PC-3 (cell line): ENCODE data around the gene YIF1A. TPM values are rescaled to one million over a fixed set of nuclear protein-coding genes. Genes with fewer than 3 reads are reported as not detected.

Source experiments
- ATAC-seq: fragments of 200-7000 bp; cut with Tn5 transposase; 2 replicates; pipeline ENCODE4 v1.9.1; 2020; ENCODE audit warnings: mild to moderate bottlenecking, moderate library complexity
- BruUV-seq: library from RNA; stranded (reverse); fragments of 400-500 nt; replicated peaks from 2 replicates; lab custom pipeline; 2021; lab: Mats Ljungman, UMichigan
- CTCF ChIA-PET: fragments of 300-600 bp; sonication (Branson Sonifier 250); formaldehyde crosslinking; loops from one replicate; lab custom pipeline; 2022; ENCODE audit warnings: antibody characterized with exemption; lab: Charles Lee
- POLR2A ChIA-PET: fragments of 300-600 bp; sonication (Branson Sonifier 250); formaldehyde crosslinking; loops from one replicate; lab custom pipeline; 2022; ENCODE audit warnings: antibody characterized with exemption; ENCODE audit not compliant: unreplicated experiment; lab: Charles Lee
- DNase-seq: peaks from one replicate; pipeline ENCODE4 v3.0.0-alpha.2; 2015
- H2AFZ ChIP-seq: fragments of 300-600 bp; sonication (generic); 2 replicates; pipeline ENCODE4 v1.6.0; 2016; ENCODE audit warnings: antibody characterized with exemption, low read length
- H3F3A ChIP-seq: fragments of 300-600 bp; sonication (generic); one replicate; pipeline ENCODE4 v1.6.0; 2017; ENCODE audit warnings: antibody characterized with exemption, low read length, control low read depth, mild to moderate bottlenecking; ENCODE audit not compliant: unreplicated experiment
- H3K27ac ChIP-seq: fragments of 300-600 bp; sonication (generic); 2 replicates; pipeline ENCODE4 v1.5.1; 2016; ENCODE audit warnings: mild to moderate bottlenecking, low read length
- H3K27me3 ChIP-seq: fragments of 300-600 bp; sonication (generic); 2 replicates; pipeline ENCODE4 v1.6.1; 2016; ENCODE audit warnings: low read length, mixed read lengths
- H3K36me3 ChIP-seq: fragments of 300-600 bp; sonication (generic); 2 replicates; pipeline ENCODE4 v1.6.1; 2016; ENCODE audit warnings: low read depth, mixed run types, low read length, mixed read lengths
- H3K4me1 ChIP-seq: fragments of 300-600 bp; sonication (generic); 2 replicates; pipeline ENCODE4 v1.5.1; 2016; ENCODE audit warnings: low read length; ENCODE audit not compliant: insufficient read depth
- H3K4me2 ChIP-seq: fragments of 300-600 bp; sonication (generic); 2 replicates; pipeline ENCODE4 v1.6.0; 2016; ENCODE audit warnings: low read length
- H3K4me3 ChIP-seq: fragments of 300-600 bp; sonication (generic); 2 replicates; pipeline ENCODE4 v1.5.1; 2016; ENCODE audit warnings: mild to moderate bottlenecking, low read length, mixed read lengths
- H3K79me2 ChIP-seq: fragments of 300-600 bp; sonication (generic); 2 replicates; pipeline ENCODE4 v1.6.1; 2017; ENCODE audit warnings: low read length, mixed read lengths
- H3K9ac ChIP-seq: fragments of 300-600 bp; sonication (generic); 2 replicates; pipeline ENCODE4 v1.6.0; 2016; ENCODE audit warnings: mild to moderate bottlenecking, low read length
- H3K9me2 ChIP-seq: fragments of 300-600 bp; sonication (generic); replicated peaks from 2 replicates; pipeline ENCODE4 v1.6.1; 2016; ENCODE audit warnings: mixed run types, low read length, mixed read lengths
- H3K9me3 ChIP-seq: fragments of 300-600 bp; sonication (generic); 2 replicates; pipeline ENCODE4 v1.6.1; 2016; ENCODE audit warnings: low read length, mixed read lengths
- H4K20me1 ChIP-seq: fragments of 300-600 bp; sonication (generic); 2 replicates; pipeline ENCODE4 v1.6.1; 2016; ENCODE audit warnings: low read length, mixed read lengths
- CTCF ChIP-seq: fragments of 300-600 bp; sonication (generic); conservative IDR thresholded peaks from 2 replicates; pipeline ENCODE4 v1.5.1; 2017; ENCODE audit warnings: antibody characterized with exemption, low read depth, mild to moderate bottlenecking, low read length
- EZH2 ChIP-seq: fragments of 300-600 bp; sonication (generic); IDR thresholded peaks from one replicate; pipeline ENCODE4 v1.6.1; 2017; ENCODE audit warnings: antibody characterized with exemption, mild to moderate bottlenecking, low read length; ENCODE audit not compliant: unreplicated experiment
- EZH2phosphoT487 ChIP-seq: fragments of 300-600 bp; sonication (generic); IDR thresholded peaks from 2 replicates; pipeline ENCODE4 v1.6.1; 2018; ENCODE audit warnings: mild to moderate bottlenecking, antibody characterized with exemption, low read length, borderline replicate concordance
- intact Hi-C: fragments of 100-400 bp; cut with micrococcal nuclease; formaldehyde crosslinking; loops from 2 replicates; pipeline ENCODE4 v1.9.0; 2023
- total RNA-seq: library from RNA; depleted of rRNA; stranded (reverse); fragments of >200 nt; gene quantifications from 2 replicates; pipeline ENCODE4 v1.2.3, GENCODE V29; 2014

YIF1A gene
- total RNA-seq, 1 experiment from 2014 or later = 236 TPM

- no peak overlapping the region for H3K27ac ChIP-seq
- no TSS peak for BruUV-seq
- TF ChIP-seq EZH2 (no peak), EZH2phosphoT487 (no peak), CTCF (no peak)
These were observed 48.8 kb downstream of the YIF1A start for GRCh38 chr11:66239998-66240780.

GRCh38 chr11:66239511-66239910 lies 49.4 kb downstream of the YIF1A start:
- ATAC-seq = no peak
- Histone ChIP-seq H3K4me2 (no peak overlapping the region), H3K9ac (no peak overlapping the region), H2AFZ (no peak overlapping the region), H3K27me3 (no peaks in the 10 kb centered on the region), H3K79me2 (no peaks in the 10 kb centered on the region), H3K36me3 (peaks cover 8% of the 10 kb centered on the region; the same call in 1 of the 2 replicates), H4K20me1 (no peaks in the 10 kb centered on the region), H3K27ac (no peak overlapping the region), H3K9me2 (no peaks in the 10 kb centered on the region), H3F3A (no peaks in the 10 kb centered on the region), H3K9me3 (no peaks in the 10 kb centered on the region), H3K4me3 (no peak overlapping the region), H3K4me1 (no peaks in the 10 kb centered on the region)
- intact Hi-C loops = no loop called here
- POLR2A ChIA-PET = no interaction called here
- no TSS peak for BruUV-seq
- CTCF ChIA-PET = no interaction called here
- DNase-seq = no peak
- TF ChIP-seq CTCF (no peak), EZH2 (no peak), EZH2phosphoT487 (no peak)

More at GRCh38 chr11:66239998-66240780, 48.8 kb downstream of the YIF1A start:
- no peak for ATAC-seq
- no peaks in the 10 kb centered on the region for H3K79me2 ChIP-seq
- H3K4me3 ChIP-seq = no peak overlapping the region
- H3K4me1 ChIP-seq = no peaks in the 10 kb centered on the region
- no peaks in the 10 kb centered on the region for H3K9me3 ChIP-seq
- no peaks in the 10 kb centered on the region for H4K20me1 ChIP-seq
- no peak for DNase-seq
- peaks cover 8% of the 10 kb centered on the region; the same call in 1 of the 2 replicates for H3K36me3 ChIP-seq
- no peaks in the 10 kb centered on the region for H3K9me2 ChIP-seq
- no peak overlapping the region for H3K9ac ChIP-seq
- POLR2A ChIA-PET = no interaction called here
- intact Hi-C loops = no loop called here
- CTCF ChIA-PET = no interaction called here
- H2AFZ ChIP-seq = no peak overlapping the region
- H3K4me2 ChIP-seq = no peak overlapping the region
- no peaks in the 10 kb centered on the region for H3K27me3 ChIP-seq
- H3F3A ChIP-seq = no peaks in the 10 kb centered on the region

- BruUV-seq = no TSS peak
- Histone ChIP-seq H3K9me3 (no peaks in the 10 kb centered on the region), H3K9ac (no peak overlapping the region), H2AFZ (no peak overlapping the region), H3K27ac (no peak overlapping the region), H3K4me1 (no peaks in the 10 kb centered on the region), H3K79me2 (no peaks in the 10 kb centered on the region), H4K20me1 (no peaks in the 10 kb centered on the region), H3K4me2 (no peak overlapping the region), H3K4me3 (no peak overlapping the region), H3F3A (no peaks in the 10 kb centered on the region), H3K36me3 (peaks cover 8% of the 10 kb centered on the region; the same call in 1 of the 2 replicates), H3K9me2 (no peaks in the 10 kb centered on the region), H3K27me3 (no peaks in the 10 kb centered on the region)
- no peak for TF ChIP-seq CTCF
- no peak for TF ChIP-seq EZH2phosphoT487
- no peak for TF ChIP-seq EZH2
- intact Hi-C loops = no loop called here
- CTCF ChIA-PET = no interaction called here
- POLR2A ChIA-PET = no interaction called here
- ATAC-seq (no peak), DNase-seq (no peak)
These were observed 50.0 kb downstream of the YIF1A start for GRCh38 chr11:66238786-66239413.
